Stimulated activated CD4-positive, alpha-beta T cell treated with anti-CD3 and anti-CD28 coated beads, TNF-alpha, amount 100 ng/mL, for 48 hours (primary cell): Measurements from ENCODE around the gene R3HCC1L.
"Not testable (repeated sequence)": the region's sequence is repeated elsewhere in the genome, so short reads cannot be mapped to it uniquely, and the experiment has no call there.

ENCODE experiments used
- DNase-seq, 3 donors: peaks; one replicate each; pipeline ENCODE4 v3.0.0-alpha.2; 2020; ENCODE audit warnings: low read depth in 3 of 3

R3HCC1L gene

DNA sequence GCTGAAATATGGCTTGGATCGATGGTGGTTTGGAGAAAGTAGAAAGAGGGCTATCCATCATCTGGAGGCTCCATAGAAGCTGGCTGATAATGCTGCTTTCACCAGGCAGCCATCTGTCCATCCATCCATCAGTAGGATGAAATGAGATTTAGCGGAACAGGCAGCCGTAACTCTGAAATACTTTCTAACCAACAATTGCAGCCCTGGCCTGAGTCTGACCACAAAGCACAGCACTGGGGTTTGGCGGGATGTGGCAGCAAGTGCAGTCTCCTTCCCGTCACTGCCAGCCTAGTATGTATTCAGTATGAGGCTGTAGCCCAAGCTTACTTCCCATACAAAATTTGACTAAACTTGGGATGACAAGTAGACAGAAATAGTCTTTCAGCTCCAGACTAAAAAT lies 38.0 kb downstream of the R3HCC1L start:
- no peak for DNase-seq

- no peak for DNase-seq
Measured at GRCh38 chr10:98173260-98173659, 38.8 kb downstream of the R3HCC1L start.

GRCh38 chr10:98182351-98182915 lies 48.0 kb downstream of the R3HCC1L start:
- not testable (repeated sequence) for DNase-seq

DNA sequence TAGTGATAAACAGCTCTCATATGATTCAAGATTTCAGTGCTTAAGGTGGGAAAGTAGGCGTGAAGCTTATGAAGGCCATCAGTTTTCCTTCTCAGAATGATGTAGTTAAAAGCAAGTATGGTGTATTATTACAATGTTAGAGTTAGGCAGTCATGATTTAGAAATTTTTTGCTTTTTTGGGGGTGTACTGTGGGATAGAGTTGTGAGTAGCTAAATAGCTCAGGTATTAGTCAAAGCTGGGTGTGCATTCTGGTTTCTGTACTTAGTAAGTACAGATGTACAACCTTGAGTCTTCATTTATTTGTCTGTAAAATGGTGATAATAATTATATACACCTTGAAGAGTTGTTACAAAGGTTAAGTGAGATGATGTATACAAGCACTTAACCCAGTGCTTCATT lies 52.2 kb downstream of the R3HCC1L start:
- no peak for DNase-seq

DNA sequence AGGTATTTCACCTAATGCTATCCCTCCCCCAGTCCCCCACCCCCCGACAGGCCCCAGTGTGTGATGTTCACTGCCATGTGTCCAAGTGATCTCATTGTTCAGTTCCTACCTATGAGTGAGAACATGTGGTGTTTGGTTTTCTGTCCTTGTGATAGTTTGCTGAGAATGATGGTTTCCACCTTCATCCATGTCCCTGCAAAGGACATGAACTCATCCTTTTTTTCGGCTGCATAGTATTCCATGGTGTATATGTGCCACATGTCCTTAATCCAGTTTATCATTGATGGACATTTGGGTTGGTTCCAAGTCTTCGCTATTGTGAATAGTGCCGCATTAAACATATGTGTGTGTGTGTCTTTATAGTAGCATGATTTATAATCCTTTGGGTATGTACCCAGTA lies 56.3 kb downstream of the R3HCC1L start:
- not testable (repeated sequence) for DNase-seq

DNA sequence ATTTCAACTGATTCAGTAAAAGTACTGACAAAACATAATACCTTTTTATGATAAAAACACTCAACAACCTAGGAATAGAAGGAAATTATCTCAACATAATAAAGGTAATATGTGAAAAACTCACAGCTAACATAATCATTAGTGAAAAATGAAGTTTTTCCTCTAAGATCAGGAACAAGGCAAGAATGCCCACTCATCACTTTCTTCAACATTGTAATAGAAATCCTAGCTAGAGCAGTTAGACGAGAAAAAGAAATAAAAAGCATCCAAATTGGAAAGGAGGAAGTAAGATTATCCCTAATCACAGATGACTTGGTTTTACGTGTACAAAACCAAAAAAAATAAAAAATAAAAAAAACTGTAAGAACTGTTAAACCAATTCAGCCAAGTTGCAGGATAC lies 58.6 kb downstream of the R3HCC1L start:
- no peak for DNase-seq

DNA sequence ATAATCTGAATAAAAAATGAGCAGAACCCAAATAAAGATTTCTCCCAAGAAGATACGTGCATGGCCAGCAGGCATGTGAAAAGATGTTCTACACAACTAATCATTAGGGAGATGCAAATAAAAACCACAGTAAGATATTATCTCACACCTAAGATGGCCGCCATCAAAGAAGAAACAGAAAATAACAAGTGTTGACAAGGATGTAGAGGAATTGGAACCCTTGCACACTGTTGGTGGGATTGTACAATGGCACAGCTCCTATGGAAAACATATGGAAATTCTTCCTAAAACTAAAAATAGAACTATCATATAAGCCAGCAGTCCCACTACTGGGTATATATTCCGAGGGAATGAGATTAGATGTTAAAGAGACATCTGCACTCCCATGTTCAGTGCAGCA lies 60.2 kb downstream of the R3HCC1L start:
- no peak for DNase-seq

DNA sequence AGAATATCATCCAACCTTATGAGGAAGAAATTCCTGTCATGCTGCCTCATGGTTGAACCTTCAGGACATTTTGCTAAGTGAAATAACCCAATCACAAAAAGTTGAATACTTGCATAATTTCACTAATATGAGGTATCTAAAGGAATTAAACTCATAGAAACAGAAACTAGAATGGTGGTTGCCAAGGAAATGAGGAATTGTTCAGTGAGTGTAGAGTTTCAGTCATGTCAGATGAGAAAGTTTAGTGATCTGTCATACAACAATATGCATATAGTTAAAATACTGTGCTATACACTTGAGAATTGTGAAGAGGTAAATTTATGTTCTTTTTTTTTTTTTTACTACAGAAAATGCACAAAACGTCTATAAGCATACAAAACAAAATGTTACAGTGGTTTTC lies 60.7 kb downstream of the R3HCC1L start:
- DNase-seq = no peak

- DNase-seq = no peak
Measured at GRCh38 chr10:98196985-98197384, 62.5 kb downstream of the R3HCC1L start.

- no peak for DNase-seq
Measured at GRCh38 chr10:98201760-98202159, 67.3 kb downstream of the R3HCC1L start.

- DNase-seq = no peak
Measured at GRCh38 chr10:98202378-98202777, 67.9 kb downstream of the R3HCC1L start.

GRCh38 chr10:98205351-98205750 lies 70.9 kb downstream of the R3HCC1L start:
- no peak for DNase-seq

GRCh38 chr10:98208925-98209324 lies 74.5 kb downstream of the R3HCC1L start:
- no peak for DNase-seq

DNA sequence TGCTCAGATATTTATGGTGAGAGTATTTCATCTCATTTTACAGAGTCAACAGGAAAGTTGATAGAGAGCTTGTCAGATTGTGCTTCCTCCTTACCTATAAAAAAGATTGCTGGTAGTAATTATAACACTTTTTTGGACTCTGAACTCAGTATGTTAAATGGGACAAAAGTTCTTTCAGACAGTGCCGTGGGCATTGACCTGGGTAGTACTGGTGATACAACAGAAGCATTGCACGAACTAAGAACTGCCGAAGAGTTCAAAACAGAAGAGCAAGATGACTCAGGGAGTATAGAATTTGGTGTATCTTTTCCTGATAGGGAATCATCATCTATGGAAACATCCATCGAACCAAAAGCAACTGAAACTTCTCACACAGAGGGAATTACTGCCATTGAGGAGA lies 75.0 kb downstream of the R3HCC1L start:
- no peak for DNase-seq

DNA sequence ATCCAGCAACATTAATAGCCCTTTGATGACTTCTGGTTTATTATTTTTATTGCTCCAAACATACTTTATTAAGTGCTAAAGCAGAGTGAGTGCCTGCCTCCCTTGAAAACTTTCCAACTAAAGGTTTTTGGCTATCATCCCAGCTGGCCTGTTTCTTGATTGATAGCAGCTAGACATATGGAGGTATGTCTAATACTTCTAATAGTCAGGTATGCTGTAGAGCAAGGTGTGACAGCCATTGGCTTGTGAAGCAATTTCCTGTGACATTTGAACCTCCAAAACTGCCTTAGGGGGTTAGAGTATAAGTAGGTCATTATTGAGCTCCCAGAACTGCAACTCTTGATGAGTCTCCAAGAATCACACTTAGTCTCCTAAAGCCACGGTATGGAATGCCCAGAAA lies 77.7 kb downstream of the R3HCC1L start:
- no peak for DNase-seq

GRCh38 chr10:98213740-98214139 lies 79.3 kb downstream of the R3HCC1L start:
- DNase-seq = no peak

GRCh38 chr10:98215373-98215772 lies 80.9 kb downstream of the R3HCC1L start:
- DNase-seq = no peak

GRCh38 chr10:98217801-98218200 lies 83.3 kb downstream of the R3HCC1L start:
- no peak for DNase-seq

DNA sequence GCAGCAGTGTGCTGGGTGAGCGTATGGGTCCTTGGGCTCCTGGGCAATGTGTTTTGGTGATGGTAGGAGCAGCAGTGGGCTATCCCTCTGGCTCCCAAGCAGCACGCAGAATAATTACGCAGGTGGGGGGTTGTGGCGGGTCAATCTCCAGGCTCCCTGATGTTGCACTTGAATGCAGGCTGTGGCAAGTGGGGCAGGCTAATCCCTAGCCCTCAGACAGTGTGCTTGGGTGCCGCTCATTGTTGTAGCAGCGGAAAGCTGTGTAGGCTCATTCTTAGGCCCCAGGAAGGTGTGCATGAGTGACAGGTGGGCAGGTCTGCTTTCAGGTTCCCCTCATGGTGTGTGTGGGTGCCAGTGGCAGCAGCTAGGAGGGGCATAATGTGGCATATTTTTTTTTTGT lies 89.4 kb downstream of the R3HCC1L start:
- no peak for DNase-seq

DNA sequence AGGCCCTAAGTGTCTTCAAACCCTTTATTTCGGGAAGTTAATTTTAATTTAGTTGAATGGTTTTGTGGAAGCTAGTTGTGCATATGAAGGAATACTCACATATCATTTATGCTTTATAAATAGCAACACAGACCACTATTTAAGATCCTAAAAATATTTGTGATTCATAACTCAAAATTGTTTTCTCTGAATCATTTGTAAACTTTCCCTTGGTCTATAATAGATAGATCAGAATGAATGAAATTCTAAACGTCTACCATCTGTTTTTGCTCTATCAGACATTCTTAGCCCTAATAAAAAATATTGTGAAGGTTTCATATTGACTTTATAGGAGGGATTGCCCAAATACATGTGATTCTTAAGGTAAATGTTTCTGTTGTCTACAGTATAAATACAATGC lies 90.1 kb downstream of the R3HCC1L start:
- no peak for DNase-seq

GRCh38 chr10:98224996-98225395 lies 90.5 kb downstream of the R3HCC1L start:
- DNase-seq = no peak

DNA sequence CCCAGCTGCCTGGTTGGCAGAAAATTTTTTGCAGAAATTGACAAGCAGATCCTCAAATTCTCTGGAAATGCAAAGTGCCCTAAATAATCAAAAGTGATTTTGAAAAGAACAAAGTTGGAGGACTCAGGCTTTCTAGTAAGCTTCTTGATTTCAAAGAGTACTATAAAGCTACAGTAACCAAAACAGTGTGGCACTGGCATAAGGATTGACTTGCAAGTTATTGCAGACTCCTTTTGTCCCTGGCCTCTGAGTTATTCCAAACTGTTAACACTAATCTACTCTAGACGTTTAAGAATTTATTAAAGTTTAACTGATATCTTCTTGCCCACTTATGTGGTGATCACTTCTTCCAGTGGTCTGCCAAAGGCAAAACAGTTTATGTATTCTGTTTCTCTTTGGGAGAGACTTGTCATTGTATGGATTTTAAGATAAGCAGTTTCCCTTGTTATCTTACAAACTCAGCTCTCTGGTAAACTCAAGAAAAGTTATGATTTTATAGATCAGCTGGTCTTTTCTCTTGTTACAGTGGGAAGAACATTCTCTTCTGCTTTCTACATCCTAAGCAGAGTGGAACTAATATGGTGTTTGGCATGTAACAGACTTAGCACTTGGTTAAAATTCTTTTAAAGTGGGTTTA lies 92.2 kb downstream of the R3HCC1L start:
- no peak for DNase-seq

- not testable (repeated sequence) for DNase-seq
Measured at GRCh38 chr10:98227713-98228112, 93.3 kb downstream of the R3HCC1L start.

GRCh38 chr10:98228266-98228665 lies 93.8 kb downstream of the R3HCC1L start:
- DNase-seq = not testable (repeated sequence)
